ENCODE data around the gene ATPAF2.

Gene ATPAF2

GRCh38 chr17:17983376-17983775, 55.6 kb downstream of the ATPAF2 start:
- H3K27me3 ChIP-seq (ENCODE audit: insufficient read depth, low read length): no peaks in the 10 kb centered on the region; the same call in 1 of the 2 replicates
- no peak overlapping the region for H2AFZ ChIP-seq (ENCODE audit: low read length)
- no peak overlapping the region for H3K4me2 ChIP-seq (ENCODE audit: low read length)
- no peaks in the 10 kb centered on the region for H3K79me2 ChIP-seq (ENCODE audit: insufficient read depth, low read length)
- no peaks in the 10 kb centered on the region for H3K36me3 ChIP-seq (ENCODE audit: insufficient read depth, low read length)
- no peak overlapping the region for H3K27ac ChIP-seq (ENCODE audit: low read depth, low read length, poor library complexity, severe bottlenecking)
- no peaks in the 10 kb centered on the region for H3F3A ChIP-seq (ENCODE audit: insufficient read depth, low read length)
- no peak overlapping the region for H3K4me3 ChIP-seq (ENCODE audit: low read depth, low read length, poor library complexity, severe bottlenecking)
- H3K9ac ChIP-seq (ENCODE audit: low read length): no peak overlapping the region
- H4K20me1 ChIP-seq (ENCODE audit: insufficient read depth, low read length): no peaks in the 10 kb centered on the region
- H3K9me3 ChIP-seq (ENCODE audit: low read length): no peaks in the 10 kb centered on the region
- no peaks in the 10 kb centered on the region for H3K9me2 ChIP-seq (ENCODE audit: low read depth, low read length)
- no peaks in the 10 kb centered on the region for H3K4me1 ChIP-seq (ENCODE audit: insufficient read depth, low read length, severe bottlenecking)
- no peak for TF ChIP-seq EZH2 (IDR thresholded peaks at IDR 0.05; ENCODE audit: borderline replicate concordance, low read length)
- no peak for TF ChIP-seq CTCF (IDR thresholded peaks at IDR 0.05; ENCODE audit: low read length)

DNA sequence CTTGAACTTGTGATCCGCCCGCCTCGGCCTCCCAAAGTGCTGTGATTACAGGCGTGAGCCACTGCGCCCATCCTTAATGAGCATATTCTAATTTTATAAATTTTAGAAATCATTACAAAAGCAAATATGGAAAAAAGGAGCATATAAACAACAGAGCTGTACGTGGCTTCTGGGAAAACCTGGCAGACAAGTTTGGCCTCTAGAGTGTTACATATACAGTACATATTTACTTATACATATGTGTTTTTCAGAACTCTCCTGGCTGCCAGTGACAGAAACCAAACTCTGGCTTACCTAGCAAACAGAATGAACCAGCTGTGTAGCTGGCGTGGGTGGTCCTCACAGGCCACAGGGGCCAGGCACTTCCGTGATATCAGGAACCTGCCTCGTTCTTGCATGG, 56.2 kb downstream of the ATPAF2 start:
- no peak overlapping the region for H3K4me2 ChIP-seq (ENCODE audit: low read length)
- H3K9me2 ChIP-seq (ENCODE audit: low read depth, low read length): no peaks in the 10 kb centered on the region
- no peaks in the 10 kb centered on the region for H3F3A ChIP-seq (ENCODE audit: insufficient read depth, low read length)
- no peaks in the 10 kb centered on the region; the same call in 1 of the 2 replicates for H3K27me3 ChIP-seq (ENCODE audit: insufficient read depth, low read length)
- TF ChIP-seq EZH2 (IDR thresholded peaks at IDR 0.05; ENCODE audit: borderline replicate concordance, low read length) (no peak), CTCF (IDR thresholded peaks at IDR 0.05; ENCODE audit: low read length) (no peak)
- no peaks in the 10 kb centered on the region for H3K9me3 ChIP-seq (ENCODE audit: low read length)
- no peaks in the 10 kb centered on the region for H3K4me1 ChIP-seq (ENCODE audit: insufficient read depth, low read length, severe bottlenecking)
- no peaks in the 10 kb centered on the region for H3K79me2 ChIP-seq (ENCODE audit: insufficient read depth, low read length)
- no peak overlapping the region for H3K4me3 ChIP-seq (ENCODE audit: low read depth, low read length, poor library complexity, severe bottlenecking)
- no peak overlapping the region for H3K9ac ChIP-seq (ENCODE audit: low read length)
- no peaks in the 10 kb centered on the region for H4K20me1 ChIP-seq (ENCODE audit: insufficient read depth, low read length)
- no peak overlapping the region for H3K27ac ChIP-seq (ENCODE audit: low read depth, low read length, poor library complexity, severe bottlenecking)
- no peaks in the 10 kb centered on the region for H3K36me3 ChIP-seq (ENCODE audit: insufficient read depth, low read length)
- no peak overlapping the region for H2AFZ ChIP-seq (ENCODE audit: low read length)

DNA sequence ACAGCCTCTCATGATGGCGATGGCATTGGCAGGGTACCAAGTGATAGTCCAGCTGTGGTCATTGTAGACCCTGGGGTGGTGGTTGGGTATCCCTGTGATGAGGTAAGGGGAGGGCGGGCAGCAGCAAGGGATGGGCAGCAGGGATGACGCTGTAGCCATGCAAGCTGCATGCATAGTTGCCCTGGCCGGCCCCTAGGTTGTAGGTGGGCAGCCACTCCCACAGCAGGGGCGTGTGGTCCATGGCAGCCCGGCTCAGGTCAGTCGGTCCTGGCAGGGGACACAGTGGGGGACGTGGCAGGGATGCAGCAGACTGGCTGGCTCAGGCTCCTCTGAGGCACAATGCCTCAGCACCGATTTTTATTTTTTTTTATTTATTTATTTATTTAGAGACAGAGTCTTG, 57.6 kb downstream of the ATPAF2 start:
- H3K36me3 ChIP-seq (ENCODE audit: insufficient read depth, low read length): no peaks in the 10 kb centered on the region
- no peak for TF ChIP-seq EZH2 (IDR thresholded peaks at IDR 0.05; ENCODE audit: borderline replicate concordance, low read length)
- TF ChIP-seq CTCF (IDR thresholded peaks at IDR 0.05; ENCODE audit: low read length): no peak
- H3K27me3 ChIP-seq (ENCODE audit: insufficient read depth, low read length): no peaks in the 10 kb centered on the region; the same call in 1 of the 2 replicates
- H3K9ac ChIP-seq (ENCODE audit: low read length): no peak overlapping the region
- no peak overlapping the region for H3K4me3 ChIP-seq (ENCODE audit: low read depth, low read length, poor library complexity, severe bottlenecking)
- H3F3A ChIP-seq (ENCODE audit: insufficient read depth, low read length): no peaks in the 10 kb centered on the region
- no peaks in the 10 kb centered on the region for H3K79me2 ChIP-seq (ENCODE audit: insufficient read depth, low read length)
- no peaks in the 10 kb centered on the region for H3K9me2 ChIP-seq (ENCODE audit: low read depth, low read length)
- H4K20me1 ChIP-seq (ENCODE audit: insufficient read depth, low read length): no peaks in the 10 kb centered on the region
- H3K27ac ChIP-seq (ENCODE audit: low read depth, low read length, poor library complexity, severe bottlenecking): no peak overlapping the region
- no peaks in the 10 kb centered on the region for H3K9me3 ChIP-seq (ENCODE audit: low read length)
- no peaks in the 10 kb centered on the region for H3K4me1 ChIP-seq (ENCODE audit: insufficient read depth, low read length, severe bottlenecking)
- H2AFZ ChIP-seq (ENCODE audit: low read length): no peak overlapping the region
- H3K4me2 ChIP-seq (ENCODE audit: low read length): no peak overlapping the region

Data from OCI-LY1 (cell line).